Glomerular visceral epithelial cell (primary cell): Measurements from ENCODE around the gene CHRNA5.
"Not testable (repeated sequence)": the region's sequence is repeated elsewhere in the genome, so short reads cannot be mapped to it uniquely, and the experiment has no call there.

Experiments
- DNase-seq: peaks from one replicate; pipeline ENCODE4 v3.0.0-alpha.2; 2016; ENCODE audit errors: extremely low spot score

The CHRNA5 gene

DNA sequence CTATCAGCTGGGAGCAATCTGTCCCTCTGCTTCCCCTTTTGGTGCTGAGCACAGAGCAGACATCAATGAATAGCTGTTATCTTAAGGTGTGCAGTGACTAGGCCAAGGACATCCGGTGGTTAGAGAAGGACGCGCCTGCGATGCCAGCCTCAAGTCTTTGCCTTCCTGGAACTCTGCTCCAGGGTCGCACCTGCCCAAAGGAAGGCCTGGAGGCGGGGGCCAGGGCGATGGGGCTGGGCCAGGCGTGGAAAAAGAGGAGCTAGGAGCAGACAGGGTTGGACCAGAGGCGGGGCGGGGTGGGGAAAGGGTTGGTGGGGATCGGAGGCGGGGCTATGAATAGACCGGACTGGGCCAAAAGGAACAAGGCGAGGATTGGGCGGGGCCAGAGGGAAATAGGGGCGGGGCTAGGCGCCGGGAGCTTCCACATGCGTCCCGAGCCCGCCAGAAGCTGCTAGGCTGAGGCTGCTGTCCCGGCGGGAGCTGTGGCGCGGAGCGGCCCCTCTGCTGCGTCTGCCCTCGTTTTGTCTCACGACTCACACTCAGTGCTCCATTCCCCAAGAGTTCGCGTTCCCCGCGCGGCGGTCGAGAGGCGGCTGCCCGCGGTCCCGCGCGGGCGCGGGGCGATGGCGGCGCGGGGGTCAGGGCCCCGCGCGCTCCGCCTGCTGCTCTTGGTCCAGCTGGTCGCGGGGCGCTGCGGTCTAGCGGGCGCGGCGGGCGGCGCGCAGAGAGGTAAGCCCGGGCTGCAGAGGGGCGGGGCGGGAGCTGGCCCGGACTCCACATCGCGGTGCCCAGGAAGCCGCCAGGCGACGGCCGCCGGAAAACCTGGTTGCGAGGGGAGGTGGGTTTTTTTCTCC, at the start of gene CHRNA5:
Gene CHRNA5, plus strand, starts transcription at position 424 of the 854 bp plus-strand sequence. Its CDS starts 200 bp downstream, at position 624.
- peak; percentile 97 for DNase-seq

DNA sequence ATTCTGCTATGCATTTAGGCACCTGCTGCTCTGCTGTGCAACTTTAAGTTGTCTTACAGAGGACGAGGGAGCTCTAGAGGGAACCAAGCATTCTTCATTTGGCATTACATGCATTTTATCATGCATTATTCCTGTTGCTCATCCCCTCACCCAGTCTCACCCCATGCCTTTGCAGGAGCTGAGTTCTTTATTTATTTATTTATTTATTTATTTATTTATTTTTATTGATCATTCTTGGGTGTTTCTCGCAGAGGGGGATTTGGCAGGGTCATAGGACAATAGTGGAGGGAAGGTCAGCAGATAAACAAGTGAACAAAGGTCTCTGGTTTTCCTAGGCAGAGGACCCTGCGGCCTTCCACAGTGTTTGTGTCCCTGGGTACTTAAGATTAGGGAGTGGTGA, 45.3 kb upstream of the CHRNA5 start:
- DNase-seq = not testable (repeated sequence)

GRCh38 chr15:78524230-78524629, 41.1 kb upstream of the CHRNA5 start:
- no peak for DNase-seq

DNA sequence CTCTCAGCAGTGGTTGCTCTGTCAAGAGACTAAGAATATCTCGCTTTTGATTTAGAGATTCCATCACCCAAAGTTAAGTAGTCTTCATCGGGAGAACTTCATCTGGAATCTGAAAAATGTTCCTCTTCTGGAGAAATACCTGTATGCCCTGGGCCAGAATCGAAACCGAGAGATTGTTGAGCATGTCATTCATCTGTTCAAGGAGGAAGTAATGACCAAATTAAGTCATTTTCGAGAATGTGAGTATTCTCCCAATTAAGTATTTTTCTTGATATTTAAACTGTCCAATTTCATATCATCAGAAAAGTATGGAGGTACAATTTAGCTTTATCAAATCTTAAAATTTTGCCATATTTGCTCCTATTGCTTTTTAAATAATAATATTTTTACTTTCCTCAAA, 38.0 kb upstream of the CHRNA5 start:
- no peak for DNase-seq

DNA sequence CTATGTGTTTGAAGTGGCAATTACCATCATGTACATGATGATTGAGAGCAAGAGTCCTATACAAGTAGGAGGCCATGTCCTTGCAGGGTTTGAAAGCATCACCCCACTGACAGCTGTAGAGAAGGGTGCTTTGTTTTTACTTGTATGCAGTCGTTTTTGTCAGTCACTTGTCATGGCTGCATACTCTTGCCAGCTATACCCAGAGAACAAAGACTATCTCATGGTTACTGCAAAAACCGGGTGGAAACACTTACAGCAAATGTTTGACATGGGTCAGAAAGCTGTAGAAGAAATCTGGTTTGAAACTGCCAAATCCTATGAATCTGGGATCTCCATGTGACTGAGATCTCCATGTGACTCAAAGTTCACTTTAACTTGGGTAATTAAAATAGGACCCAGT, 32.0 kb upstream of the CHRNA5 start:
- no peak for DNase-seq

DNA sequence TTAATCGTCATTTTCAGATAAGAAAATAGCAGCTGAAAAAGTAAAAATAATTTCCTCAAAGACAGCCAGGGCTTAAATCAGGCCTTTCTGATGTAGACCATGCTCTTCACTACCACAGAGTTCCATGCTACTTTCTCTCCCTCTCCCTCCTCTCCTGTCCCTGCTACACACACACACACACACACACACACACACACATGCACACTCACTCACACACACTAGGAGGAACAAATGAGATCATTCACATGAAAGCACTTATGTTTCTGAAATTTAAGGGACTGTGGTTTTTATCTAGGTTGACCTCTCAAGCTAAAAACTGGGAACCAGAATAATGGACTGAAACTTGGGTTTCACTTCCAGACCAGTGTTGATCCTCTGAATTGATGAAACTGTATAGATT, 29.2 kb upstream of the CHRNA5 start:
- peak; percentile 13 for DNase-seq

DNA sequence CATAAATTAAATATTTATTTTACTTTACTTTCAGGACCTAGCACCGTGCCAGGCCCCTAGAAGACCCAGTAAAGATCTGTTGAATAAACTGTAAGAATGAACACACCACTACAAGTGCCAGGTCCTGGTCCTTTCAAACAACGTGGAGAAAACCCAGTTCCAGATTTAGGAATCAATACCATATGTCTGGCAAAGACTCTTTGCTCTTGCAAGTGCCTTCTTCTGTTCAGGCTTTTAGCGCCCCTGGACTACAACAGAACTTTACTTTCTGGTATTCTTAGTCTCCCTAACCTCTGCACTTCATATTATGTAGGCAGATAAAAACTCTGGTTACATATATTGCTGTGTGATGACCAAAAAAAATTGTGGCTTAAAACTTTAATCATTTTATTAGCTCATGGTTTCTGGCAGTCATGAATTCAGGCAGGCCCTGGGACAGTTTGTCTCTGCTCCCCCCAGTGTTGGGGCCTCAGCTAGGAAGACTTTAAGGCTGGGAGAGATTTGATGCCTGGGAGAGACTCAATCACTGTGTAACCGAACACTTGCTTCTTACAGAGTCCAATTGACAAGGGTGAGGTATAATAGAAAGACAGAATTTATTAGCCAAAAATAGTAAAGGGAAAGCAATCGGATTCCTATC, 27.9 kb upstream of the CHRNA5 start:
- no peak for DNase-seq

GRCh38 chr15:78538358-78538757, 27.0 kb upstream of the CHRNA5 start:
- no peak for DNase-seq

DNA sequence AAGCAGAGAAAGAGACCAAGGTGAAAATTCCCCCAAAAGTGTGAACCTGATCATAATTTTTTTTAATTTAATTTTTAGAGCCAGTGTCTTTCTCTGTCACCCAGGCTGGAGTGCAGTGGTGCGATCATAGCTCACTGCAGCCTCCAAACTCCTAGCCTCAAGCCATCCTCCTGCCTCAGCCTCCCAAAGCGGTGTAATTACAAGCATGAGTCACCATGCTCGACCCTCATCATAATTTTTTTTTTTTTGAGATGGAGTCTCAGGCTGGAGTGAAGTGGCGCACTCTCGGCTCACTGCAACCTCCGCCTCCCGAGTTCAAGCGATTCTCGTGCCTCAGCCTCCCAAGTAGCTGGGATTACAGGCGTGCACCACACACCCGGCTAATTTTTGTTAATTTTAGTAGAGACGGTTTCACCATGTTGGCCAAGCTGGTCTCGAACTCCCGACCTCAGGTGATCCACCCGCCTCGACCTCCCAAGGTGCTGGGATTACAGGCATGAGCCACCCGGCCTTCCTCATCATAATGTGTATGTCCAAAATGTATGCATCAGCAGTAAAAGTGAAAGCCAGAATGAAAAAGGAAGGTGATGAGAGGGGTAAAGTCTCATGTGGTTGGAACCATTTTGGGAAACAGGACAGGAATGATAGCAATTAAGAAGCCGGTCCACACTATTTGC, 25.7 kb upstream of the CHRNA5 start:
- DNase-seq = not testable (repeated sequence)

DNA sequence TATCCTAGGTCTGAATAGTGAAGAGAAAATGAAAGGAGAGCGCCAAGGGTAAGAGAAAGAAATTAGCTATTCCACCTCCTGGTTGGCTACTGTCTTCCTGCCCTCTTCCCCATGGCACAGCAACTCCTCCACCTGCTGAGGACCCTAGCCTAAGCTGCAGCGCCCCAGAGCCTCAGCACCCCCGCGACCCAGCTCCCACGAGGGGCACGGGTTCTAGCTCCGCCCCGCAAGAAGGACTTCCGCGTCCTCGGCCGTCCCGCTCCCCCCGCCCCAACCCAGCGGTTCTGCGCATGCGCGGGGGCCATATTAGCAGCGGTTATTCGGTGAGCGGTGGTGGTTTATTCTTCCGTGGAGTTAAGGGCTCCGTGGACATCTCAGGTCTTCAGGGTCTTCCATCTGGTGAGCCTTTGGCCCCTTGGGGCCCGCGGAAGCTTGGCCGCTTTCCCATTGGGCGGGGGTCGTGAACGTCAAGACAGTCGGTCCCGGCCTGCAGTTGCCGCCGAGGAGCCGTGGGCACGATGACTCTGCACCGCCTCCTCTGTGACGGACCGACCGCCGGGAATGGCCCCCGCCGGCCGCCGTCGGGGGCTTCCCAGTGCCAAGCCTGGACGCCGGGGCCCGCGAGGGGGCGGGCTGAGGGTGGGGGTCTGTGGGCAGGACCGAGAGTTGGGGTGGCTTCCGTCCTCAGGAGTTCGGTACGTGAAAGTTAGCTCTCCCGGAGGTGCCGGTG, 25.0 kb upstream of the CHRNA5 start, which contains the start of gene PSMA4:
Gene PSMA4, plus strand, starts transcription at position 304 of the 730 bp plus-strand sequence. CDS start 1,484 bp downstream, outside the sequence.
- DNase-seq = peak; percentile 88

- DNase-seq = peak; percentile 1
Measured at GRCh38 chr15:78540871-78541743, 24.2 kb upstream of the CHRNA5 start.

DNA sequence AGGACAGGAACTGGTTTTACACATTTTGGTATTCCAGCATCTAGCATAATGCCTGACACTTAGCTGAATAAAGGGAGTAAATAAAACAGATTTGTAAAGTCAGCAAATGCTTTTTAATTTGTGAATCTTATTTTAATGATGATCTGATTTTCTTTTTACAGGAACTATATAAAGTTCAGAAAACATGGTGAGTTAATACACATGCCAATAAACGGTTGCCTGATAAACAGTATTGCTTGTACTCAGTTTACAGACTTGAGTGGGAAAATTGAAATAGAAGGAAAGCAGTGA, 23.6 kb upstream of the CHRNA5 start:
- DNase-seq = no peak

- no peak for DNase-seq
Measured at GRCh38 chr15:78542647-78543046, 22.7 kb upstream of the CHRNA5 start.

DNA sequence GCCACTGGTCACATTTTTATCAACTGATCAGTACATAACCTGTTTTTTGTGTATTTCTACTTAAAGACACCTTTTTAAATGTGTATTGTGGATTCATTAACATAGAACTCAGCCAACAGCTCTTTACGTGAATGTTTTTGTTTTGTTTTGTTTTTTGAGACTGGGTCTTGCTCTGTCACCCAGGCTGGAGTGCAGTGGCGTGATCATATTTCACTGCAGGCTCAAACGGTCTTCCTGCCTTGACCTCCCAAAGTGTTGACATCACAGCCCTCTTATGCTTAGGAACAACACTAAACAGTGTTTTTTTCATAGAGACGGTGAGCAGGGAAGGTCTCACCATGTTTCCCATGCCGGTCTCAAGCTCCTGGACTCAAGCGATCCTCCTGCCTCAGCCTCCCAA, 15.1 kb upstream of the CHRNA5 start:
- no peak for DNase-seq

DNA sequence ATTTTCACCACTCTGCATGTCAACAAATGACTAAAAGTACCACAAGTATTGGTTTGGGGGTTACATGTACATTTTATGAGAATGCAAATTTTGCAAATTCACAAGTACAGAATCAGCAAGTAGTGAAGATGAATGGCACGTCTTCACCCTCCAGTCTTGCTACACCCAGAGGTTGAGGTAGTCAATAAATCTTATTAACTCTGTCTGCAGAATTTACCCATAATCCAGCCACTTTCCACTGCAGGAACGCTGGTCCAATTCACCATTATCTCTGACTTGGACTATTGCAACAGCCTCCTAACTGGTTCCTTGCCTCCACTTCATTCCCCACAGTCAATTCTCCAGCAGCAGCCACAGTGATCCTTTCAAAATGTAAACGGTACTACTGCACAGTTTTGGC, 14.5 kb upstream of the CHRNA5 start:
- no peak for DNase-seq

GRCh38 chr15:78551902-78552301, 13.4 kb upstream of the CHRNA5 start:
- DNase-seq = no peak

- no peak for DNase-seq
Measured at GRCh38 chr15:78552597-78552996, 12.7 kb upstream of the CHRNA5 start.

DNA sequence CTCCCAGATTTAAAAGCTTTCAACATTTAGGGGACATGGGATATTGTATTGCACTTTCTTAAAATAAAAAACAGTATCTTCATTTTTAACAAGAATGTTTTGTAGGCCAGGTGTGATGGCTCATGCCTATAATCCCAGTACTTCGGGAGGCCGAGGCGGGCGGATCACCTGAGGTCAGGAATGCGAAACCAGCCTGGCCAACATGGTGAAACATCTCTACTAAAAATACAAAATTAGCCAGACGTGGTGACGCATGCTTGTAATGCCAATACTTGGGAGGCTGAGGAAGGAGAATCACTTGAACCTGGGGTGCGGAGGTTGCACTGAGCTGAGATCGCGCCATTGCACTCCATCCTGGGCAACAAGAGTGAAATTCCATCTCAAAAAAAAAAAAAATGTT, 5.1 kb upstream of the CHRNA5 start:
- not testable (repeated sequence) for DNase-seq

GRCh38 chr15:78561490-78561889, 3.8 kb upstream of the CHRNA5 start:
- no peak for DNase-seq

GRCh38 chr15:78563092-78563491, 2.2 kb upstream of the CHRNA5 start:
- DNase-seq = no peak

DNA sequence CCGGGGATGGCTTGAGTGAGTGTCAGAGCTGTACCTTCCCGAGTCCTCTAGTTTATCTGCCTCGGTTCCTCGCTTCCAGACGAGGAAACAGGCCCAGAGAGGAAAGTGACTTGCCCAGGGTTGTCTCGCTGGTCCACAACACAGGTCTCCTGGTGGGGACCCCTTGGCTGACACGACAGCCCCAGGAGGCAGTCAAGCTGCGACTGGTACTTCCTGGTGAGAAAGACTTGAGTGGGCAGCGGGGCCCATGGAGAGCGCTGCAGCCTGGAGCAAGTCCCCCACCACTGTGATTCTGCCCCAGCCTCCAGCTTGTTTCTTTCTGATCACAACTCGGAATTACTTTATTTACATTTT, 600 bp upstream of the CHRNA5 start:
- DNase-seq = no peak
